ENCODE data around the gene HHAT.

HHAT gene

DNA sequence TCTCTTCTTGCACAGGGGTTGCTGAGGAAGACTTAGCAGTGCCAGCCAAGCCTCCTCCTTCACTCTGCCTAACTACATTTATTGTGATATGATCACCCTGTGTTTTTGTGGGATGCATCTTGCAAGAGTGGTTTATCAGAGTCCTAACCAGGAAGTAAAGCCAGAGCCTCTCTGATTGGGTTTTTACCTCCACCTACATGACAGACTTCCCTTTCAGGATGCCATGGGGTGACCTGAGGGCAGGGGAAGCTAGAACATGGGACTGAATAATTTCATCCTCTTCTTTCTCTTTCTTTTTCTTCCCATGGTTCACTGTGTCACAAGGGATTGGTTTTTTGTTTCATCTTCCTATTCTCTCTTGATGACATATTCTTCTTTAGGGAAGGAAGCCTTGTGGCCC lies 146.6 kb downstream of the HHAT start:
- Mint-ChIP-seq H3K27ac (no peak overlapping the region), H3K4me1 (ENCODE audit: low read depth) (no peaks in the 10 kb centered on the region), H3K36me3 (ENCODE audit: low read depth) (no peaks in the 10 kb centered on the region), H3K9me3 (no peaks in the 10 kb centered on the region), H3K4me3 (no peak overlapping the region), H3K27me3 (ENCODE audit: low read depth) (peaks cover 4% of the 10 kb centered on the region)

DNA sequence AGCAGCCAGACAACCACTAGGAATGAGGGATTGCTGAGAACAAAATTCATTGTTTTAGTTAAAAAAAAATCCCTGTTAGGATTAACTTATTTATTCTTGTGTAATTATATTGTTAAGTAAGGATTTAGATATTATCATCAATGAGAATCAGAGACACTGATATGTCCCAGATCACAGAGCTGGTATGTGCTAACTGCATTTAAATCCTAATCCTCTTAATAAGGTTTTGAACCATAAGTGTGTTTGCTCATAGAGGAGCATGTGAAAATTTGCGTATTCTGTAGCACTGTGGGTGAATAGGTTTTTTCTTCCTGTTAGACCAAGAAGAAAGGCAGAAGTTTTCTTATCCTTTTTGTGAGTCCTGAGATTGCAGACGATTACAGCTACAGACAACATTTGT lies 147.1 kb downstream of the HHAT start:
- H3K4me1 Mint-ChIP-seq (ENCODE audit: low read depth), result no peaks in the 10 kb centered on the region
- no peaks in the 10 kb centered on the region for H3K36me3 Mint-ChIP-seq (ENCODE audit: low read depth)
- no peaks in the 10 kb centered on the region for H3K9me3 Mint-ChIP-seq
- H3K27me3 Mint-ChIP-seq (ENCODE audit: low read depth), result peaks cover 4% of the 10 kb centered on the region
- H3K4me3 Mint-ChIP-seq, result no peak overlapping the region
- no peak overlapping the region for H3K27ac Mint-ChIP-seq

DNA sequence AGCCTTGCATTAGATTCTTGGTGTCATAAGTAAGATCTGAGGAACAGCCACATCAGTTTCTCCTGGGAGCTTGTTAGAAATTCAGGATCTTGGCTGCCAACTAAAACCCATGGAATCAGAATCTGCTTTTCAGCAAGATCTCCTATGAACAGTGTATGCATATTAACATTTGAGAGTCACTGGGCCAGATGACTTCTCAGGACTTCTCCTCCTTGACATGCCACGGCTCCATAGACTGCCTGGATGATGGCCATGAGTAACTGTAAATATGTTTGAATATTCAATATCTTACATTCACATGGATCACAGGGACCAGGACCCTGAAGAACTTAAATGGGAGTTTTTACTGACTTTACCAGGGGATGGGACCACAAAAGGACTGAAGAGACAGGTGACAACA lies 148.0 kb downstream of the HHAT start:
- Mint-ChIP-seq H3K9me3 (no peaks in the 10 kb centered on the region), H3K27me3 (ENCODE audit: low read depth) (no peaks in the 10 kb centered on the region), H3K27ac (no peak overlapping the region), H3K36me3 (ENCODE audit: low read depth) (no peaks in the 10 kb centered on the region), H3K4me1 (ENCODE audit: low read depth) (no peaks in the 10 kb centered on the region), H3K4me3 (no peak overlapping the region)

DNA sequence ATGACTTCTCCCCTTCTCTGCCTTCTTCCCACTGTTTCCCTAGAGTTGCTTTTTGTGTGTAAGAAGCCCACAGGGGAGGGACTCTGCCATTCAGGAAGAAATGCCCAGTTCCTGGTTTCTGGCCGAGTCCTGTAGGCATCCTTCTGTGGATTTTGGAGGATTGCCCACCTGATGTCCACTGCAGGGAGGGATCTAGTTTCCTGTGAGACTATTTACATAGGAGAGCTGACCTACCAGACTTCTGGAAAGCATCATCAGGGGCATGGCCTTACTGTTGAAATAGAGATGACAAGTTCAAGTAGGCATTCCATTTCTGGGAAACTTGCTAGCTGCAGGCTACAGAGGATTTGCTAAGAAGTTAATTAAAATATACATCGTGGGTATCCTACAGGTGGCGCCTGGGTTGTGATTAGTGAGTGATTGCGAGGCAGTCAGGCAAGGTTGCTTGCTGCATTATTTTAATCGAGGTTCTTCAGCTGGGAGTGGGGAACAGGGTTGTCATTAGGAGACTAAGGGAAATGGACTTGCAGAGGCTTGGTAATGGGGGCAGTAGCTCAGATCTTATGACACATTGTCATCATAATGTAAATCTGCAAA lies 148.7 kb downstream of the HHAT start:
- no peaks in the 10 kb centered on the region for H3K36me3 Mint-ChIP-seq (ENCODE audit: low read depth)
- no peaks in the 10 kb centered on the region for H3K9me3 Mint-ChIP-seq
- no peak overlapping the region for H3K4me3 Mint-ChIP-seq
- no peaks in the 10 kb centered on the region for H3K4me1 Mint-ChIP-seq (ENCODE audit: low read depth)
- H3K27me3 Mint-ChIP-seq (ENCODE audit: low read depth), result no peaks in the 10 kb centered on the region
- H3K27ac Mint-ChIP-seq, result no peak overlapping the region

DNA sequence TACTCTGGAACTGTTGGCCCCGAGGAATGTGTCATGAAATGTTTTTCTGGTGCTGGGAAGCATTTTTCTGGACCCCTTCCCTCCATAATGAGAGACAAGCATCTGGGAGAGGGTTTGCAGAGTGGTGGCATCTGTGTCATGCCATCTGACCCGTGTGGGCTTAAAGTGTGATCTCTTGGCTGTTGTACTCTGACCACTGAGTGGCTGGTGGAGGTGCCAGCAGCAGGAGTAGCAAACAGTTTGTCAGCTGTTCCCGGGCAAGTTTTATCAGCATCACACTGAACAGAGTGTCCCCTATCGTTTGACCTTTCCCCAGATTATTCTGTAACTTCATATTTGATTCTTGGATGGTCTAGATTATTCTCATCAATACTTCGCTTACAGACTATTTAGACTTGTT lies 150.1 kb downstream of the HHAT start:
- no peak overlapping the region for H3K27ac Mint-ChIP-seq
- no peak overlapping the region for H3K4me3 Mint-ChIP-seq
- H3K4me1 Mint-ChIP-seq (ENCODE audit: low read depth), result no peaks in the 10 kb centered on the region
- no peaks in the 10 kb centered on the region for H3K27me3 Mint-ChIP-seq (ENCODE audit: low read depth)
- no peaks in the 10 kb centered on the region for H3K36me3 Mint-ChIP-seq (ENCODE audit: low read depth)
- no peaks in the 10 kb centered on the region for H3K9me3 Mint-ChIP-seq

DNA sequence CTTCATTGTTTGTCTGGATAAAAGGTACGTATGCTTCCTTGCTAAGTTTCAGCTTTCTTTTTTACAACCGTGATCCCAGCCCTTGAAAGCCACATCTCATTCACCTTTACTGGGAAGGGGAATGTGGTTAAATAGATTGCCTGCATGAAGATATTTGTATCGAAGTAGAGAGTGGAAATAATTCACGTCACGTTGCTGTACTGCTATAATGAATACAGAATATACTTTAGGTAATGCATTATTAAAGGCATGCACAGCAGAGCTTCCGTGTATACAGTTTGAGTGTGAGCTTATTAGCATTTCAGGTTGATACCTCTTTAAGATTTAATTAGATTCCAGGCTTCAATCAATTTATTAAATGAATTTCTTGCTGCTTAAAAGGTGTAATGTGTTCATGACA lies 153.8 kb downstream of the HHAT start:
- H3K27me3 Mint-ChIP-seq (ENCODE audit: low read depth), result no peaks in the 10 kb centered on the region

DNA sequence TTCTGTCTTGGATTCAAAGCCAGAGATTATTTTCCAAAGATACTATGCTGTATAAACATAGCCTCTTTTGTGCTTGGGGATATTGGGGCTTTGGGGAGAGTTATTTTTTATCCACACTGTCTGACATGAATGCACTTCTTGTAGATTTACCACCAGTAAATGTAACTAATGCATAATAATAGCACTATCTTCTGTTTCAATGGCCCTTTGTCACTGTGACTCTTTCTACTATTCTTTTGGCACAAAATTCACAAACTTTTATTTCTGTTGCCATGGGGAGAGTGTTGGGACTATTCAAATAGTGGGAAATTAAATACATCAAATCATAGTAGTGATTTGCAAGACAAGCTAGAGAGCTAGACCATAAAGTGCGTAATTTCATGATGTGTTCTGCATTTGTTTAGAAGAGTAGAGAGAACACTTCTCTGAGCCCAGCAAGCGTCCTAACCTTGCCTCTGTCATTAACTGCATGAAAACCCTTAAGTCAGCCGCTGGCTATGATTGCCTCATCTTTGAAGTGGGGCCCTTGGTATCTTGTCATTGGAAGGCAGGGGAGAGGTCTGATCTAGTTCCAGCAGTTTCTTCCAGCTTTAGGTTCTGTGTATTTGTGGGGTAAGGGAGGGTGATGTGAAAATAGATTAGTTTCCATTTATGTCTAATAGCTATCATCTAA lies 154.4 kb downstream of the HHAT start:
- Mint-ChIP-seq H3K4me1 (ENCODE audit: low read depth) (peaks cover 3% of the 10 kb centered on the region), H3K9me3 (no peaks in the 10 kb centered on the region), H3K4me3 (no peak overlapping the region), H3K27me3 (ENCODE audit: low read depth) (no peaks in the 10 kb centered on the region), H3K27ac (no peak overlapping the region), H3K36me3 (ENCODE audit: low read depth) (no peaks in the 10 kb centered on the region)

More for the DNA sequence above, 153.8 kb downstream of the HHAT start:
- Mint-ChIP-seq H3K27ac (no peak overlapping the region), H3K9me3 (no peaks in the 10 kb centered on the region), H3K4me3 (no peak overlapping the region), H3K4me1 (ENCODE audit: low read depth) (peaks cover 3% of the 10 kb centered on the region), H3K36me3 (ENCODE audit: low read depth) (no peaks in the 10 kb centered on the region)

DNA sequence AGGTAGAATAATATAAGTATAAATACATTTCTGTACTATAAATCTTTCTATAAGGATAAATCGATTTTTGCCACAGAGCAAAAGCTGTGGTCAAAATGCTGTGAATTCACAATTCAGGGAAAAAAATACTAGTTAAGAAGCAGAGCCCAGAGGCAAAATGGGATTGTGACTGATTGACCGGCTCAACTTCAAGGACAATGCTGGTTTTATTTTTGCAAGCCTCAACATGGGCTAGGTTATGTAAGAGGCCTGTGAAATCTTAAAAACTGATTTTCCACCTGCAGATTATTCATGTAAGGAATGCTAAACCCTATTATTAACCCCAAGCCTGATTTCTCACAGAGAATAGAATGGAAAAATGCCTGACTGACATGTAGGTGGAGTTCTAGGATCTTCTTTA lies 155.1 kb downstream of the HHAT start:
- H3K4me1 Mint-ChIP-seq (ENCODE audit: low read depth), result peaks cover 3% of the 10 kb centered on the region
- no peaks in the 10 kb centered on the region for H3K27me3 Mint-ChIP-seq (ENCODE audit: low read depth)

DNA sequence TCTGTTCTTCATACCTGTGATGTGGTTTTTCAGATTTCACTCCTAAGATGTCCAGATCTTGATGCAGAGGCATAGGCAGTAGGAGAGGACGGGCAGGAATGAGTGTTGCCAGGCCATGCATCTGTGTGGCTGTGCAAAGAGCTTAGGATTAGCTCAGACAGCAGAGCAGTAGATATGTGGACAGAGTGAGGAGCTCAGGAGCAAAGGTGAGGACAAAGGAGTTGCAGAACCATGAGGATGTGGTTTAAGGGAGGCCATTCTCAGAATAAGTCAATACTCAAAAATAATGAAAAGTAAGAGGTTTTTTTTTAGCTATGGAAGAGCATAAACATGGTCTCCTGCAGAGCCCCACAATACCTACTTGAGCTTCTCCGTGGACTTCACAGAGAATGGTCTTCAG lies 158.3 kb downstream of the HHAT start:
- no peaks in the 10 kb centered on the region for H3K9me3 Mint-ChIP-seq
- H3K4me3 Mint-ChIP-seq, result no peak overlapping the region
- H3K36me3 Mint-ChIP-seq (ENCODE audit: low read depth), result no peaks in the 10 kb centered on the region
- H3K4me1 Mint-ChIP-seq (ENCODE audit: low read depth), result peaks cover 3% of the 10 kb centered on the region
- H3K27me3 Mint-ChIP-seq (ENCODE audit: low read depth), result peaks cover 3% of the 10 kb centered on the region
- no peak overlapping the region for H3K27ac Mint-ChIP-seq

More for the DNA sequence above, 155.1 kb downstream of the HHAT start:
- Mint-ChIP-seq H3K9me3 (no peaks in the 10 kb centered on the region), H3K27ac (no peak overlapping the region), H3K36me3 (ENCODE audit: low read depth) (no peaks in the 10 kb centered on the region), H3K4me3 (no peak overlapping the region)

DNA sequence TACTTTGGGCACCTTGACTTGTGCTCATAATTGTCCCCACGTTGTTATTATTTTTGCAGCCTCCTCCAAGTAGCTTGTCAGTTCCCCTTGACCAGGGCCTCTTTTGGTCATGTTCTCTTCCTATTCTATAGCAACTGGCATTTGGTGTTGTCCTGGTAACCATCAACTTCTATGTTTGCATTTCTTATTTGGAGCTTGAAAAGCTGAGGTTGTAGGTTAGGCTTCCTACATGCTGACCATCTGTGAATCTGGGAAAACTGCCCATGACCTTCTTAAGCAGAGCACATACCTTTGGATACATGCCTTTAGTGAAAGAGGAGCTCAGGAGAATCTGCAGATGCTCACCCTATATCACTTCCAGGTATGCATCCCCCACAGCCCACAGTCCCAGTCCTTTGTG lies 160.8 kb downstream of the HHAT start:
- Mint-ChIP-seq H3K27ac (no peak overlapping the region), H3K4me3 (no peak overlapping the region)

DNA sequence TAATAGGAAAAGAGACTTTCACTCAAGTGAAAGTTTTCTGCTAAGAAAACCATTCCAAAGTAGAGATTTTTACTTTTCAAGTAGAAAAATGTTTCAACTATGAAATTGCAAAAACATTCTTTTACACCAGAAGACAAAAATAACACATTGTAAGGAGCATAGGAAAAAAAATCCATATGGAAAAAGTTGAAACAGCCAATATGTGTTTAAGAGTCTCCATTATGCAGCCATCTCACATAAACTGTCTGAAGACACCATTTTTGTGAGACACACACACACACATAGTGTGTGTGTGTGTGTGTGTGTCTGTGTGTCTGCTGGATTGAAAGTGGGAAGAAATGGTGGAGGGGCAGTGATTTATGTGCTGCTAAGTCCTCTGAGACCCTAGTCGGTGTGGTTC lies 162.1 kb downstream of the HHAT start:
- Mint-ChIP-seq H3K4me1 (ENCODE audit: low read depth) (peaks cover 3% of the 10 kb centered on the region), H3K27me3 (ENCODE audit: low read depth) (peaks cover 3% of the 10 kb centered on the region), H3K36me3 (ENCODE audit: low read depth) (no peaks in the 10 kb centered on the region), H3K9me3 (no peaks in the 10 kb centered on the region), H3K4me3 (no peak overlapping the region), H3K27ac (no peak overlapping the region)

More for the DNA sequence above, 160.8 kb downstream of the HHAT start:
- Mint-ChIP-seq H3K9me3 (no peaks in the 10 kb centered on the region), H3K4me1 (ENCODE audit: low read depth) (peaks cover 3% of the 10 kb centered on the region), H3K36me3 (ENCODE audit: low read depth) (no peaks in the 10 kb centered on the region), H3K27me3 (ENCODE audit: low read depth) (peaks cover 3% of the 10 kb centered on the region)

DNA sequence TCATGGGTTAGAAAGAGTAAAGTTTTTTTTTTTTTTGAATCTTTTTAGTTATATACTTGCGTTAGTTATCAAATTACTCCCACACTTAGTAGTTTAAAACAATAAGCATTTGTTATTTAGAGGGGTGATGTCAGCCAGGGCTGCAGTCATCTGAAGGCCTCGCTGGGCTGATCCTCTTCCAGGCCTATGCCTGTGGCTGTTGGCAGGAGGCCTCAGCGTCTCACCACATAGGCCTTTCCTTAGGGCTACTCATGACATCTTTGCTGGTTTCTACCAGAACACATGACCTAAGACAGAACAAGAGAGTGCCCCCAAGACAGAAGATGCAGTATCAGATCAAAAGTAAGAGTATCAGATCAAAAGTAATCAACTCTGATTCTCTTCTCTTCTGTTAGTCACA lies 167.4 kb downstream of the HHAT start:
- H3K36me3 Mint-ChIP-seq (ENCODE audit: low read depth), result no peaks in the 10 kb centered on the region
- no peaks in the 10 kb centered on the region for H3K27me3 Mint-ChIP-seq (ENCODE audit: low read depth)
- H3K4me1 Mint-ChIP-seq (ENCODE audit: low read depth), result no peaks in the 10 kb centered on the region
- H3K27ac Mint-ChIP-seq, result no peak overlapping the region
- H3K4me3 Mint-ChIP-seq, result no peak overlapping the region
- no peaks in the 10 kb centered on the region for H3K9me3 Mint-ChIP-seq

DNA sequence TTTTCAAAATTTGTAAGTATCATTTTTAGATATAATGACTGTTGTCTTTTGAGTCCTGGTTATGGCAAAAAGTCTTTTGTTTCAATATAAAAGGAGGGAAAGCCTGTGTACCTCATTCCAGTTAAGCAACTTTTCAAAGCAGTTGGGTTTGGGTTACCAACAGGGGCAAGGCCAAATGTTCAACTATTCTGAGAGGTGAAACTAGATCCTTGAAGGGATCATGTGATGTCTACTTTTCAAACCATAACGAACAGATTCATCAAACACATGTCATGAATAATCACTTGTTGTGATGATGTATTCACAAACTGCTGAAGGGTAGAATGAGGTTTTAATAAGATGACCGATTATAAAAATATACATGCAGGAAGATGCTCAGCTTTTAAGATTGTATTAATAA lies 171.3 kb downstream of the HHAT start:
- Mint-ChIP-seq H3K9me3 (no peaks in the 10 kb centered on the region), H3K27me3 (ENCODE audit: low read depth) (no peaks in the 10 kb centered on the region), H3K27ac (no peak overlapping the region), H3K4me1 (ENCODE audit: low read depth) (no peaks in the 10 kb centered on the region), H3K4me3 (no peak overlapping the region), H3K36me3 (ENCODE audit: low read depth) (no peaks in the 10 kb centered on the region)

DNA sequence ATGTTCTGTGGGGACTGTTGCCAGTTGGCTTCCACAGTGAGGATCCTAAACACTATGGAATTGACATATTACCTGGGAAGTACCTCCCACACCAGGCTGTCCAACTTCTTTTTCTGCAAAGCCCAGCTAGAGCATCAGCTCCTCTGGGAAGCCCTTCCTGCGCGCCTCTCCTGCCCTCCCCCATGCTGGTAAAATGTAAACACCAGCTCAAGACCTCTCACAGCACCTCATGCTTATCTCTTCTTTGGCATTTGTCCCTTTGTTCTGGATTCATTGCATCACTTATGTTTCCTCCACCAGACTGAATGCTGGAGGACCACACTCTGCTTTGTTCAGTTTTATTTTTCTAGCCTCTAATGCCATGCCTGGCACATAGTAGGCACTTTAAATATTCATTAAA lies 172.1 kb downstream of the HHAT start:
- Mint-ChIP-seq H3K4me3 (no peak overlapping the region), H3K4me1 (ENCODE audit: low read depth) (no peaks in the 10 kb centered on the region), H3K9me3 (no peaks in the 10 kb centered on the region), H3K27ac (no peak overlapping the region), H3K36me3 (ENCODE audit: low read depth) (no peaks in the 10 kb centered on the region), H3K27me3 (ENCODE audit: low read depth) (no peaks in the 10 kb centered on the region)

DNA sequence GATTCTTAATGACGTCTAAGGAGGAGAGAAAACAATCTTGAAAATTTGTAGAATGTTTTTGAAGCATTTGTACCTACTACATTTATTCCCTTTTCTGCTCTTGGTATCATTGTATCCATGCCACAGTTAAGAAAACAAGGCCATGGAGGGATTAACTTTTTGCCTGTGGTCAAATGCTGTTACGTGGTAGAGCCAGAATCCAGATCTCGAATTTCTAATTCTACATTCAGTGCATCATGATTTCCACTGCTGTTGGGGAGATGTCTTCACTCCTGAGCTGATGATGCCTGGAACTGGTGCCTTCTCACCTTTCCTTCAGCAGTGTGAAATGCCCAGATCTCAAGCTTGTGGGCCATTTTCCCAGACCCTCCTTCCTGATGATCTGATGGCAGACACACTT lies 175.6 kb downstream of the HHAT start:
- no peaks in the 10 kb centered on the region for H3K27me3 Mint-ChIP-seq (ENCODE audit: low read depth)
- H3K27ac Mint-ChIP-seq, result no peak overlapping the region
- no peaks in the 10 kb centered on the region for H3K9me3 Mint-ChIP-seq
- H3K36me3 Mint-ChIP-seq (ENCODE audit: low read depth), result no peaks in the 10 kb centered on the region
- H3K4me3 Mint-ChIP-seq, result no peak overlapping the region
- no peaks in the 10 kb centered on the region for H3K4me1 Mint-ChIP-seq (ENCODE audit: low read depth)
